Lower leg skin (tissue), 4 donors: ENCODE results near the gene FMNL2. TPM values are rescaled to one million over a fixed set of nuclear protein-coding genes. Genes with fewer than 3 reads are reported as not detected.
"Not testable (repeated sequence)": the region's sequence is repeated elsewhere in the genome, so short reads cannot be mapped to it uniquely, and the experiment has no call there.

Source experiments
- DNase-seq, 2 donors: peaks; one replicate each; pipeline ENCODE4 v3.0.0-alpha.2; 2019; ENCODE audit warnings: low spot score in 2 of 2
- H3K4me3 ChIP-seq: fragments of 200-600 bp; sonication (generic); 2 replicates; pipeline ENCODE4 v1.5.1; 2017; ENCODE audit warnings: mild to moderate bottlenecking, low read depth; ENCODE audit not compliant: poor library complexity, severe bottlenecking
- POLR2A ChIP-seq, 2 donors: fragments of 450-650 bp; IDR thresholded peaks; one replicate each; pipeline ENCODE4 v1.6.1; 2016 to 2017; ENCODE audit warnings: antibody characterized with exemption in 2 of 2, mild to moderate bottlenecking in 1 of 2, moderate library complexity in 1 of 2
- WGBS, 2 donors: methylation state at CpG; one replicate each; pipeline ENCODE4 v1.1.5; 2018; 5-methylcytosine and 5-hydroxymethylcytosine counted together
- intact Hi-C: fragments of 100-400 bp; cut with DNase I; formaldehyde crosslinking; loops from one replicate; pipeline ENCODE4 v1.15.0; 2023; ENCODE audit warnings: low total_unique reads
- total RNA-seq, 4 donors: library from RNA; depleted of rRNA; stranded (reverse); fragments of >200 nt; gene quantifications; one replicate each; pipeline ENCODE4 v1.1.0, GENCODE V29; 2016
- TF ChIP-seq, protein P1 (sequence below), 3 donors: fragments of 450-650 bp; IDR thresholded peaks; one replicate each; pipeline ENCODE4 v1.5.1; 2016; ENCODE audit warnings: antibody characterized with exemption in 3 of 3, mild to moderate bottlenecking in 3 of 3, moderate library complexity in 2 of 3

The FMNL2 gene
- total RNA-seq, 4 donors from 2014 or later: 9.6 to 18.3 (median 12.9) TPM

DNA sequence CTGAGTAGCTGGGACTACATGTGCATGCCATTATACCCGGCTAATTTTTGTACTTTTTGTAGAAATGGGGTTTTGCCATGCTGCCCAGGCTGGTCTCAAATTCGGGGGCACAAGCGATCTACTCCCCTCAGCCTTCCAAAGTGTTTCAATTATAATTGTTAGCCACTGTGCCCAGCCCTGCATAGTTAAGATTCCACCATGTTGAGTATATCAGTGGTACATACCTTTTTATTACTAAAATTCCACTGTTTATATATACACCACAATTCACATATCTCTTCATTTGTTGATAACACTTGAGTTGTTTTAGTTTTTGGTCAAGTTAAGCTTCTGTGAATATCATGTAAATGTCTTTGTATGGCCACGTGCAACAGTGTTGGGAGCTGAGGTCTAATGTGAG, 12.8 kb upstream of the FMNL2 start:
- H3K4me3 ChIP-seq: no peak overlapping the region
- TF ChIP-seq, protein P1, sequence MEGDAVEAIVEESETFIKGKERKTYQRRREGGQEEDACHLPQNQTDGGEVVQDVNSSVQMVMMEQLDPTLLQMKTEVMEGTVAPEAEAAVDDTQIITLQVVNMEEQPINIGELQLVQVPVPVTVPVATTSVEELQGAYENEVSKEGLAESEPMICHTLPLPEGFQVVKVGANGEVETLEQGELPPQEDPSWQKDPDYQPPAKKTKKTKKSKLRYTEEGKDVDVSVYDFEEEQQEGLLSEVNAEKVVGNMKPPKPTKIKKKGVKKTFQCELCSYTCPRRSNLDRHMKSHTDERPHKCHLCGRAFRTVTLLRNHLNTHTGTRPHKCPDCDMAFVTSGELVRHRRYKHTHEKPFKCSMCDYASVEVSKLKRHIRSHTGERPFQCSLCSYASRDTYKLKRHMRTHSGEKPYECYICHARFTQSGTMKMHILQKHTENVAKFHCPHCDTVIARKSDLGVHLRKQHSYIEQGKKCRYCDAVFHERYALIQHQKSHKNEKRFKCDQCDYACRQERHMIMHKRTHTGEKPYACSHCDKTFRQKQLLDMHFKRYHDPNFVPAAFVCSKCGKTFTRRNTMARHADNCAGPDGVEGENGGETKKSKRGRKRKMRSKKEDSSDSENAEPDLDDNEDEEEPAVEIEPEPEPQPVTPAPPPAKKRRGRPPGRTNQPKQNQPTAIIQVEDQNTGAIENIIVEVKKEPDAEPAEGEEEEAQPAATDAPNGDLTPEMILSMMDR (IDR thresholded peaks at IDR 0.05): no peak
- no peak for TF ChIP-seq POLR2A (IDR thresholded peaks at IDR 0.05)
- intact Hi-C loops: no loop called here
- DNase-seq: no peak
- WGBS, 2 donors: 83 to 93% methylated on average over 4 of the region's 4 CpGs

GRCh38 chr2:152325126-152325525, 9.8 kb upstream of the FMNL2 start:
- intact Hi-C loops, DNase-seq, H3K4me3 ChIP-seq: not testable (repeated sequence)
- WGBS, 2 donors: 93 to 94% methylated on average over 5 of the region's 5 CpGs

DNA sequence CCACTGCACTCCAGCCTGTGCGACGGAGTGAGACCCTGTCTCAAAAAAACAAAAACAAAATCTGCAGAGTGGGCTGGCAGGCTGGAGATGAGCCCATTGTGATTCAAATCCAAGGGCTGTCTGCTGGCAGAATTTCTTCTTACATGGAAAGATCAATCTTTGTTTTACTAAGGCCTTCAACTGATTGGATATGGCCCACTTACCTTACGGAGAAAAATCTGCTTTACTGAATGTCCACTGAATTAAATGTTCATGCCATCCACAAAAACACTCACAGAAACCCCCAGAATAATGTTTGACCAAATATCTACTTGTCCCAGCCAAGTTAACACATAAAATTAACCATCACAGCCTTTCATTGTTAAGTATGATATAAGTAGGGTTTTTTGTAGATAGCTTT, 8.3 kb upstream of the FMNL2 start:
- WGBS, 2 donors: 95 to 97% methylated on average over 3 of the region's 3 CpGs
- intact Hi-C loops: no loop called here
- TF ChIP-seq POLR2A (IDR thresholded peaks at IDR 0.05): no peak
- TF ChIP-seq, protein P1 (IDR thresholded peaks at IDR 0.05): no peak
- H3K4me3 ChIP-seq: no peak overlapping the region
- DNase-seq: no peak

DNA sequence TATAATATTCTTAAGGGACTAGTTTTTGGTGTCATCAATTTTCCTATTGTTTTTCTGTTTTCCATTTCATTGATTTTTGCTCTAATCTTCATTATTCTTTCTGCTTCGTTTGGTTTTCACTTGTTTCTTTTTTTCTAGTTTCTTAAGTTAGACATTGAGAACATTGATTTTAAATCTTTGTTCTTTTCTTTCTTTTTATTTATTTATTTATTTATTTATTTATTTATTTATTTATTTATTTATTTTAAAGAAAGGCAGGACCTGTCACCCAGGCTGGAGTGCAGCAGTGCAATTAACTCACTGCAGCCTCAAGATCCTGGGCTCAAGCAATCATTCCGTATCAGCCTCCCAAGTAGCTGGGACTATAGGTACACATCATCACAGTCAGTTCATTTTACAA, 7.0 kb upstream of the FMNL2 start:
- WGBS, 2 donors: 98 to 100% methylated on average over 2 of the region's 2 CpGs

GRCh38 chr2:152330235-152330866, 4.6 kb upstream of the FMNL2 start:
- TF ChIP-seq, protein P1 (IDR thresholded peaks at IDR 0.05): no peak
- no peak for TF ChIP-seq POLR2A (IDR thresholded peaks at IDR 0.05)
- DNase-seq: no peak
- no peak overlapping the region for H3K4me3 ChIP-seq
- 73 to 83% methylated on average over 4 of the region's 4 CpGs for WGBS, 2 donors
- intact Hi-C loops: no loop called here

More for the DNA sequence above, 7.0 kb upstream of the FMNL2 start:
- intact Hi-C loops: no loop called here
- TF ChIP-seq, protein P1 (IDR thresholded peaks at IDR 0.05): no peak
- TF ChIP-seq POLR2A (IDR thresholded peaks at IDR 0.05): no peak
- no peak overlapping the region for H3K4me3 ChIP-seq
- no peak for DNase-seq

DNA sequence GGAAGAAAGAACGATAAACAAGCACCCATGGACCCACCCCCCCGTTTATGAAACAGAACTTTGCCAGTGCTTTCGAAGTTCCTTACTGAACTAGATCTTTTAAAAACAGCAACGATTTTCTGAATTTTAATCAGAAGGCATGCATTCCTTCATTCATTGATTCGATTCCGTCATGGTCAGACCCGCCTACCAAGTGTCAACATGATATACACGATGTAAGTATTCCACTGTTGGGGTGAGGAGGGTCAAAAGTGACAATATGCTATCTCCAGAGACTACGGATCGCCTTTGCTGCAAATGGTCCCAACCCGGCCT, 316 bp upstream of the FMNL2 start:
- no peak for TF ChIP-seq POLR2A (IDR thresholded peaks at IDR 0.05)
- TF ChIP-seq, protein P1 (IDR thresholded peaks at IDR 0.05): no peak
- 3 to 6% methylated on average over 11 of the region's 11 CpGs for WGBS, 2 donors
- no peak for DNase-seq
- intact Hi-C loops: no loop called here
- peak overlapping the region; percentile 90 for H3K4me3 ChIP-seq
